NCI-H460 (cell line): ENCODE measurements around the gene PRORP. TPM values are rescaled to one million over a fixed set of nuclear protein-coding genes. Genes with fewer than 3 reads are reported as not detected.

ENCODE experiments used
- total RNA-seq: library from RNA; depleted of rRNA; stranded (reverse); fragments of >200 nt; shearing (Covaris generic); gene quantifications from 2 replicates; pipeline ENCODE4 v1.2.3, GENCODE V29; 2014; rRNA removed

PRORP gene
- total RNA-seq, 1 experiment from 2014 or later, result 32.8 TPM

Other genes with a start within 250 kb of the PRORP start
- gene BAZ1A, start 247.2 kb upstream of the PRORP start, total RNA-seq, result 38.2 and 46.7 TPM in 2 replicates
- 71.6 and 78.7 TPM in 2 replicates for gene SRP54, start 139.6 kb upstream of the PRORP start, total RNA-seq
- gene FAM177A1, start 76.3 kb upstream of the PRORP start, total RNA-seq, result 82.5 and 101 TPM in 2 replicates
- gene PPP2R3C, start 562 bp upstream of the PRORP start, total RNA-seq, result 69.4 and 73.4 TPM in 2 replicates
- 368 and 369 TPM in 2 replicates for gene PSMA6, start 169.8 kb downstream of the PRORP start, total RNA-seq